Trophoblast cell (in vitro differentiated cells and primary cell): ENCODE data around the gene HDAC8.

Experiments used
- DNase-seq, 2 donors: peaks; one replicate each; pipeline ENCODE4 v3.0.0-alpha.2; 2016
- H2AFZ ChIP-seq: 2 replicates; pipeline ENCODE4 v1.6.1; 2013; ENCODE audit warnings: low read length, moderate library complexity, mild to moderate bottlenecking; ENCODE audit not compliant: insufficient read depth, poor library complexity
- H2AK5ac ChIP-seq: 2 replicates; pipeline ENCODE4 v1.6.1; 2013; ENCODE audit warnings: mild to moderate bottlenecking, low read length
- H2BK120ac ChIP-seq: 2 replicates; pipeline ENCODE4 v1.6.1; 2013; ENCODE audit warnings: low read length, mild to moderate bottlenecking, moderate library complexity; ENCODE audit not compliant: insufficient read depth, poor library complexity
- H2BK12ac ChIP-seq: 2 replicates; pipeline ENCODE4 v1.6.1; 2013; ENCODE audit warnings: mild to moderate bottlenecking, low read length, moderate library complexity
- H2BK5ac ChIP-seq: 2 replicates; pipeline ENCODE4 v1.6.1; 2013; ENCODE audit warnings: low read length, low read depth, moderate library complexity, mild to moderate bottlenecking; ENCODE audit not compliant: poor library complexity
- H3K14ac ChIP-seq: 2 replicates; pipeline ENCODE4 v1.6.1; 2013; ENCODE audit warnings: mild to moderate bottlenecking, low read length
- H3K18ac ChIP-seq: 2 replicates; pipeline ENCODE4 v1.6.1; 2013; ENCODE audit warnings: mild to moderate bottlenecking, low read length
- H3K23ac ChIP-seq: 2 replicates; pipeline ENCODE4 v1.6.1; 2013; ENCODE audit warnings: low read length
- H3K27ac ChIP-seq: 2 replicates; pipeline ENCODE4 v1.5.1; 2013; ENCODE audit warnings: low read depth, mild to moderate bottlenecking, inconsistent platforms, low read length, moderate library complexity
- H3K27me3 ChIP-seq: 2 replicates; pipeline ENCODE4 v1.6.1; 2013; ENCODE audit warnings: inconsistent platforms, mild to moderate bottlenecking, low read length, moderate library complexity; ENCODE audit not compliant: insufficient read depth
- H3K36me3 ChIP-seq, 2 experiments: 1 replicate in 1 of 2; 2 replicates in 1 of 2; pipeline ENCODE4 v1.6.1; 2013; ENCODE audit warnings: low read length in 2 of 2, mild to moderate bottlenecking in 2 of 2, moderate library complexity in 1 of 2; ENCODE audit not compliant: insufficient read depth in 2 of 2, control insufficient read depth in 1 of 2
- H3K4ac ChIP-seq: 2 replicates; pipeline ENCODE4 v1.6.1; 2013; ENCODE audit warnings: low read depth, mild to moderate bottlenecking, low read length, moderate library complexity
- H3K4me1 ChIP-seq, 2 experiments: 1 replicate in 1 of 2; 2 replicates in 1 of 2; pipeline ENCODE4 v1.6.1; 2013; ENCODE audit warnings: low read length in 2 of 2, mild to moderate bottlenecking in 2 of 2, moderate library complexity in 1 of 2; ENCODE audit not compliant: insufficient read depth in 2 of 2, control insufficient read depth in 1 of 2
- H3K4me2 ChIP-seq: 2 replicates; pipeline ENCODE4 v1.6.1; 2013; ENCODE audit warnings: inconsistent platforms, mild to moderate bottlenecking, low read length, moderate library complexity
- H3K4me3 ChIP-seq: 2 replicates; pipeline ENCODE4 v1.5.1; 2013; ENCODE audit warnings: mild to moderate bottlenecking, low read depth, low read length, inconsistent platforms
- H3K79me1 ChIP-seq: one replicate; pipeline ENCODE4 v1.6.1; 2013; ENCODE audit warnings: low read length
- H3K79me2 ChIP-seq: 2 replicates; pipeline ENCODE4 v1.6.1; 2013; ENCODE audit warnings: low read length, mild to moderate bottlenecking; ENCODE audit not compliant: control insufficient read depth, insufficient read depth, poor library complexity
- H3K9ac ChIP-seq: 2 replicates; pipeline ENCODE4 v1.6.1; 2013; ENCODE audit warnings: mild to moderate bottlenecking, low read length
- H3K9me3 ChIP-seq: 2 replicates; pipeline ENCODE4 v1.6.1; 2013; ENCODE audit warnings: low read depth, mild to moderate bottlenecking, control low read depth, inconsistent platforms, low read length; ENCODE audit not compliant: insufficient read depth
- H4K12ac ChIP-seq: 2 replicates; pipeline ENCODE4 v1.6.1; 2013; ENCODE audit warnings: low read depth, mild to moderate bottlenecking, low read length, moderate library complexity
- H4K8ac ChIP-seq: 2 replicates; pipeline ENCODE4 v1.6.1; 2013; ENCODE audit warnings: low read depth, mild to moderate bottlenecking, low read length, moderate library complexity
- H4K91ac ChIP-seq: one replicate; pipeline ENCODE4 v1.6.1; 2013; ENCODE audit warnings: low read depth, mild to moderate bottlenecking, low read length, moderate library complexity
- WGBS: extraction: QIAGEN DNeasy Blood & Tissue Kit; methylation state at CpG from one replicate; pipeline ENCODE4 v1.1.7; 2013; ENCODE audit warnings: missing lambda C conversion rate; ENCODE audit not compliant: insufficient read length, insufficient coverage; ENCODE audit errors: extremely low coverage; 5-methylcytosine and 5-hydroxymethylcytosine counted together

HDAC8 gene

GRCh38 chrX:72317139-72317538 lies 255.5 kb downstream of the HDAC8 start:
- H3K79me1 ChIP-seq, result no peaks in the 10 kb centered on the region
- H4K12ac ChIP-seq, result no peak overlapping the region
- H2AFZ ChIP-seq, result no peak overlapping the region
- H3K27me3 ChIP-seq, result no peaks in the 10 kb centered on the region
- no peaks in the 10 kb centered on the region for H3K9me3 ChIP-seq
- no peak for DNase-seq
- no peak overlapping the region for H2BK120ac ChIP-seq
- no peak overlapping the region for H4K8ac ChIP-seq
- no peaks in the 10 kb centered on the region for H3K79me2 ChIP-seq
- H2BK12ac ChIP-seq, result no peak overlapping the region
- no peak overlapping the region for H2BK5ac ChIP-seq
- no peak overlapping the region for H3K4me2 ChIP-seq
- no peak overlapping the region for H3K18ac ChIP-seq
- no peaks in the 10 kb centered on the region for H3K36me3 ChIP-seq
- no peaks in the 10 kb centered on the region for H3K4me1 ChIP-seq
- no peak overlapping the region for H4K91ac ChIP-seq
- H3K4me3 ChIP-seq, result no peak overlapping the region
- H3K4ac ChIP-seq, result no peak overlapping the region
- no peak overlapping the region for H2AK5ac ChIP-seq
- no peak overlapping the region for H3K9ac ChIP-seq
- WGBS, result no CpG with 5 or more reads among the region's 4 CpGs
- no peak overlapping the region for H3K27ac ChIP-seq
- H3K14ac ChIP-seq, result no peak overlapping the region
- H3K23ac ChIP-seq, result no peak overlapping the region

DNA sequence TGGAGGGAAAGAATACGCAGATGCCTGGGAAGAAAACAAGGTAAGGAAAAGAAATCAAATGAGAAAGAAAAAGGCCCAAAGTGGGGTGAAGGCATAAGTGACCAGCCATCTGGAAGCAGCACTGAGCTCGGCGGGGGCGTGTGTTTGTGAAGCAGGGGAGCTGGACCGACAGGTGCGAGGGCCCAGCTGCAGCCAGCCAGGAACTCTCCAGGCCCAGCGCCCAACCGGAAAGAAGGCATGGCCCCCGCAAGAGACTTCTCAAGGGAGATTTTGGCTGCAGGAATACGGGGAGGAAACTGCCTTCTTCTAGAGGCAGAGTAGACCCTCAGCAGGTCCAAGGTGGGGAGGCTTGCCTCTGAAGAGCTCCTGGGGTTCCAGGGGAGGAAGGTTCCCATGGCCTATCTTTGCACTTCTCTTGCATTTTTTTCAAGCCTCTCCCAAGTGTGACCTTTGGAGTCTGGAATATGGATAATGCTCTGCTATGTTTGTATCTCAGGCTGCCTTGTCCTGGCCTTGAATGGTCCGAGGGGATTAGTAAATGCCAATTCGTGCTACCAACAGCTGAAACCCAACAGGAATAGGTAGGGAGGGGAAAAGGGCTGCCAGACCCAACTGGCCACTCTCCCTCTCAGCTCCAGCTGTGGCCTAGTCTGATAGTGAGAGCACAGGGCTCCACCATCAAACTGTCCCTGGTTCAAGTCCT lies 256.1 kb downstream of the HDAC8 start:
- Histone ChIP-seq H4K12ac (no peak overlapping the region), H3K9me3 (no peaks in the 10 kb centered on the region), H3K79me2 (no peaks in the 10 kb centered on the region), H3K27me3 (no peaks in the 10 kb centered on the region), H3K4me2 (no peak overlapping the region), H2AK5ac (no peak overlapping the region), H2BK5ac (no peak overlapping the region), H3K23ac (no peak overlapping the region), H2BK12ac (no peak overlapping the region), H4K8ac (no peak overlapping the region), H3K4me3 (no peak overlapping the region), H3K27ac (no peak overlapping the region), H3K4me1 (no peaks in the 10 kb centered on the region), H3K18ac (no peak overlapping the region), H3K9ac (no peak overlapping the region), H4K91ac (no peak overlapping the region), H3K14ac (no peak overlapping the region), H3K4ac (no peak overlapping the region), H3K36me3 (no peaks in the 10 kb centered on the region), H3K79me1 (no peaks in the 10 kb centered on the region), H2AFZ (no peak overlapping the region), H2BK120ac (no peak overlapping the region)
- no CpG with 5 or more reads among the region's 12 CpGs for WGBS
- DNase-seq, result no peak

- Histone ChIP-seq H4K8ac (no peak overlapping the region), H3K18ac (no peak overlapping the region), H3K4me2 (no peak overlapping the region), H3K4me3 (no peak overlapping the region), H3K9me3 (no peaks in the 10 kb centered on the region), H2AK5ac (no peak overlapping the region), H3K79me1 (no peaks in the 10 kb centered on the region), H3K4me1 (no peaks in the 10 kb centered on the region), H3K4ac (no peak overlapping the region), H3K27me3 (no peaks in the 10 kb centered on the region), H4K12ac (no peak overlapping the region), H2BK12ac (no peak overlapping the region), H3K23ac (no peak overlapping the region), H3K36me3 (no peaks in the 10 kb centered on the region), H4K91ac (no peak overlapping the region), H2BK5ac (no peak overlapping the region), H2AFZ (no peak overlapping the region), H3K79me2 (no peaks in the 10 kb centered on the region), H2BK120ac (no peak overlapping the region), H3K27ac (no peak overlapping the region), H3K9ac (no peak overlapping the region), H3K14ac (no peak overlapping the region)
- no peak for DNase-seq
- WGBS, result no CpG with 5 or more reads among the region's 3 CpGs
These were observed 257.8 kb downstream of the HDAC8 start for GRCh38 chrX:72314881-72315280.

DNA sequence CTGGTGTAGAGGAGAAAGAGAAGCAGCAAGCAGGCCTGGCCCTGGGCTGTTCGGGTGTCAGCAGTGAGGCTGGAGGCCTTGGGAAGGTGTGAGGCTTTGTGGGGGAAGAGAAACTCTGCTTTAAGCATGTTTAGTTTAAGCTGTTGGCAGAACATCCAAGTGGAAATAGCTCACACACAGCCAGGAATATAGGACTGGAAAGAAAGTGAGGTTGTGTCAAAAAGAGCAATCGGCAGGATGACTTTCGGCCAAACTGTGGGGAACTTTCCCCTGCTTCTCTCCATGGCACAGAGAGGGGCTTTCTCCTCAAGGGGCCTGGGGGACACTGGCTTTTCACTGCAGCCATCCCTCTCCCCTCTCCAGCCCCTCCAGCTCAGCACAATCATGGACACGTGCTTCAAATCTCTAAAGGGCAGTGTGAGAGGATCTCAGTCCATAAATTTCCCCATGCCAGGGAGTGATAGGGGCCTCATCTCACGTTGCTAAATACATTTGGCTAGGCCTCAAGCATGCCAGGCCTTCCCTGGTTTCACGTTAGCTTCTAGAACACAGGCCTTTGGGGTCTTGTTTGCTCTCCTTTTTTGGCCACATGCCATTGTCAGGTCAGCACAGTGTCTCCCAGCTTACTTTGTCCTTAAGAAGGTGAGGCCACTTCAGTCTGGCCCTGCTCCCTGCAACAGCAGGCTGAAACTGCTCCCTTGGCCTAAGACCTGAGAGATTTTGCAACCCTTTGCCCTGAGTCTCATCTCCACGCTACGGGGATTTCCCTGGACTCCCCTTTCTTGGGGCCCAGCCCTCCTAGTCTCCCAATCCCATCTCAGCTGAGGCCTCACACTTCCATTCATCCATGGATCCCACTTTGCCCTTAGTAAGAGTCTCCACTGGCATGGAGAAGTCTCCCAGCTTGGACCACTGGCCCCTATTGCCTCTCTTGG lies 258.7 kb downstream of the HDAC8 start:
- Histone ChIP-seq H3K4ac (no peak overlapping the region), H2AFZ (no peak overlapping the region), H3K27me3 (no peaks in the 10 kb centered on the region), H2BK12ac (no peak overlapping the region), H4K12ac (no peak overlapping the region), H2BK120ac (no peak overlapping the region), H3K23ac (no peak overlapping the region), H3K79me2 (no peaks in the 10 kb centered on the region), H3K27ac (no peak overlapping the region), H3K18ac (no peak overlapping the region), H3K9ac (no peak overlapping the region), H2AK5ac (no peak overlapping the region), H3K14ac (no peak overlapping the region), H3K4me2 (no peak overlapping the region), H3K9me3 (no peaks in the 10 kb centered on the region), H2BK5ac (no peak overlapping the region), H3K36me3 (no peaks in the 10 kb centered on the region), H4K91ac (no peak overlapping the region), H4K8ac (no peak overlapping the region), H3K4me1 (peaks cover 4 to 6% of the 10 kb centered on the region in 2 experiments), H3K79me1 (no peaks in the 10 kb centered on the region), H3K4me3 (no peak overlapping the region)
- no CpG with 5 or more reads among the region's 8 CpGs for WGBS
- no peak for DNase-seq
